Sigmoid colon (tissue), 7 donors: Measurements from ENCODE around the gene KIF21A. TPM values are rescaled to one million over a fixed set of nuclear protein-coding genes. Genes with fewer than 3 reads are reported as not detected.

ENCODE experiments used
- DNase-seq: peaks from one replicate; pipeline ENCODE4 v3.0.0-alpha.2; 2019
- H3K27ac ChIP-seq, 4 donors: fragments of 200-600 bp; sonication (generic); one replicate each; pipeline ENCODE4 v1.5.1; 2016 to 2019; ENCODE audit warnings: mild to moderate bottlenecking in 1 of 4
- H3K27me3 ChIP-seq, 3 donors: fragments of 200-600 bp; sonication (generic); one replicate each; pipeline ENCODE4 v1.5.1; 2019; ENCODE audit warnings: mild to moderate bottlenecking in 1 of 3
- H3K36me3 ChIP-seq, 4 donors: fragments of 200-600 bp; sonication (generic); one replicate each; pipeline ENCODE4 v1.5.1; 2016 to 2019
- H3K4me1 ChIP-seq, 4 donors: fragments of 200-600 bp; sonication (generic); one replicate each; pipeline ENCODE4 v1.5.1; 2017 to 2019
- H3K4me3 ChIP-seq, 4 donors: fragments of 200-600 bp; sonication (generic); one replicate each; pipeline ENCODE4 v1.5.1; 2017 to 2019; ENCODE audit warnings: mild to moderate bottlenecking in 2 of 4, moderate library complexity in 1 of 4
- H3K9me3 ChIP-seq, 4 donors: fragments of 200-600 bp in 3 of 4; sonication (generic) in 3 of 4; one replicate each; pipeline versions ENCODE4 v1.5.1 to v1.6.1; 2013 to 2019
- CTCF ChIP-seq, 4 experiments: fragments of 450-650 bp in 3 of 4; fragments of 200-600 bp in 1 of 4; IDR thresholded peaks; one replicate each; pipeline ENCODE4 v1.5.1; 2016 to 2019; ENCODE audit warnings: antibody characterized with exemption in 4 of 4, mild to moderate bottlenecking in 3 of 4, moderate library complexity in 2 of 4
- EP300 ChIP-seq, 4 donors: sonication (generic); formaldehyde crosslinking; IDR thresholded peaks; one replicate each; pipeline ENCODE4 v1.6.1; 2017; ENCODE audit warnings: antibody characterized with exemption in 4 of 4
- POLR2A ChIP-seq, 2 donors: fragments of 450-650 bp; IDR thresholded peaks; one replicate each; pipeline ENCODE4 v1.6.1; 2016; ENCODE audit warnings: antibody characterized with exemption in 2 of 2, mild to moderate bottlenecking in 2 of 2, moderate library complexity in 2 of 2
- POLR2AphosphoS5 ChIP-seq, 4 donors: sonication (generic); formaldehyde crosslinking; IDR thresholded peaks; one replicate each; pipeline ENCODE4 v1.6.1; 2017; ENCODE audit warnings: antibody characterized with exemption in 4 of 4
- WGBS, 2 donors: extraction: QIAGEN DNeasy Blood & Tissue Kit; methylation state at CpG; one replicate each; pipeline ENCODE4 v1.1.7; 2013; 5-methylcytosine and 5-hydroxymethylcytosine counted together
- intact Hi-C: fragments of 100-400 bp; cut with DNase I; formaldehyde crosslinking; loops from one replicate; pipeline ENCODE4 v1.15.1; 2023
- polyA plus RNA-seq, 3 donors: library from polyadenylated mRNA; stranded (reverse); fragments of 200-250 nt; gene quantifications; one replicate each; pipeline ENCODE4 v1.2.3, GENCODE V29; 2013
- total RNA-seq, 4 donors: library from RNA; depleted of rRNA; stranded (reverse); fragments of >200 nt; gene quantifications; one replicate each; pipeline ENCODE4 v1.1.0, GENCODE V29; 2016
- donor health status: healthy with polysubstance abuse.
- donor health status: Bipolar disorder and iron deficiency.
- donor health status: healthy.

The KIF21A gene
- total and polyA plus RNA-seq, 7 donors = 9.3 to 23.9 (median 16.9) TPM

- WGBS, 2 donors = 90 to 91% methylated on average over 3 of the region's 3 CpGs
- Histone ChIP-seq H3K4me1 (no peaks in the 10 kb centered on the region), H3K27me3 (no peaks in the 10 kb centered on the region), H3K9me3 (no peaks in the 10 kb centered on the region), H3K4me3 (no peak overlapping the region), H3K27ac (no peak overlapping the region), H3K36me3 (no peaks in the 10 kb centered on the region)
- intact Hi-C loops = no loop called here
- TF ChIP-seq POLR2AphosphoS5 (IDR thresholded peaks at IDR 0.05) (no peak), POLR2A (IDR thresholded peaks at IDR 0.05) (no peak), EP300 (IDR thresholded peaks at IDR 0.05) (no peak), CTCF (IDR thresholded peaks at IDR 0.05) (no peak)
- DNase-seq = no peak
Observed at GRCh38 chr12:39275846-39276245, 167.1 kb downstream of the KIF21A start.

- Histone ChIP-seq H3K4me1 (no peaks in the 10 kb centered on the region), H3K27me3 (no peaks in the 10 kb centered on the region), H3K4me3 (no peak overlapping the region), H3K9me3 (no peaks in the 10 kb centered on the region), H3K36me3 (no peaks in the 10 kb centered on the region), H3K27ac (no peak overlapping the region)
- TF ChIP-seq CTCF (IDR thresholded peaks at IDR 0.05) (peak in 1 of 4 experiments; percentile 66), EP300 (IDR thresholded peaks at IDR 0.05) (no peak), POLR2A (IDR thresholded peaks at IDR 0.05) (no peak), POLR2AphosphoS5 (IDR thresholded peaks at IDR 0.05) (no peak)
- intact Hi-C loops = loop anchor here (1.0 to 5.0 kb wide), 2 partner anchors 128 to 941 kb away; no protein-coding TSS in a partner anchor
- DNase-seq = no peak
- WGBS, 2 donors = 32 to 35% methylated on average over 8 of the region's 8 CpGs
Observed at GRCh38 chr12:39272871-39273655, 169.9 kb downstream of the KIF21A start.

DNA sequence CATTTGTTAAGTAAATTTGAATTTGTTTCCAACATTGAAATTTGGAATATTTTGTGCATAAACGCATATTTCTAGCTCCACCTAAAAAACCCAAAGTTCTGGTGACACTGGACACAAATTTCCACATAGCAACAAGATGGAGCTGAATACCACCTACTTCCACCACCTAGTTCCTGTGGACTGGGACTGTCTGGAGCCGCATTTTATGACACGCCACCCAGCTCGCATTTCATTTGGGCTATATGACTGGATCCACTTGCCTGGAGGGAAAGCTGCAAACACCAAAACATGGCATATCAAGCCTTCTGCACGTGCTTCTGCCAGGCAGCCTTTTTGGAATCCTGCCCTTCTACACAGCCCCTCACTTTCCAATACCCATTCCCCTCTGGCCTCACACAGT lies 173.4 kb downstream of the KIF21A start:
- WGBS, 2 donors = 94 to 95% methylated on average over 5 of the region's 5 CpGs
- no peak for TF ChIP-seq CTCF (IDR thresholded peaks at IDR 0.05)
- TF ChIP-seq POLR2A (IDR thresholded peaks at IDR 0.05) = no peak
- no peak for TF ChIP-seq POLR2AphosphoS5 (IDR thresholded peaks at IDR 0.05)
- TF ChIP-seq EP300 (IDR thresholded peaks at IDR 0.05) = no peak

DNA sequence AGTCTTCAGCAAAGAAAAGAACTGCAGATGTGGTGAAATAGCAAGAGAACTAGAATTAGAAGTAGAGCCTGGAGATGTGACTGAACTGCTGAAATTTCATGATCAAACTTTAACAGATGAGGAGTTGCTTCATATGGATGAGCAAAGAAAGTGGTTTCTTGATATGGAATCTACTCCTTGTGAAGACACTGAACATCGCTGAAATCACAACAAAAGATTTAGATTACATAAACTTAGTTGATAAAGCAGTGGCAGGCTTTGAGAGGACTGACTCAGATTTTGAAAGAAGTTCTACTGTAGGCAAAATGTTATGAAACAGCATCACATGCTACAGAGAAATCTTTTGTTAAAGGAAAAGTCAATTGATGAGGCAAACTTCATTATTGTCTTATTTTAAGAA lies 175.0 kb downstream of the KIF21A start:
- no peaks in the 10 kb centered on the region for H3K4me1 ChIP-seq
- TF ChIP-seq EP300 (IDR thresholded peaks at IDR 0.05) (no peak), POLR2AphosphoS5 (IDR thresholded peaks at IDR 0.05) (no peak), POLR2A (IDR thresholded peaks at IDR 0.05) (no peak), CTCF (IDR thresholded peaks at IDR 0.05) (no peak)
- no peak for DNase-seq
- no peaks in the 10 kb centered on the region for H3K27me3 ChIP-seq
- no peaks in the 10 kb centered on the region for H3K9me3 ChIP-seq
- no peak overlapping the region for H3K4me3 ChIP-seq
- no peak overlapping the region for H3K27ac ChIP-seq
- WGBS, 2 donors = 81 to 86% methylated on average over 1 of the region's 1 CpG
- intact Hi-C loops = no loop called here
- no peaks in the 10 kb centered on the region for H3K36me3 ChIP-seq

More for the DNA sequence above, 173.4 kb downstream of the KIF21A start:
- Histone ChIP-seq H3K36me3 (no peaks in the 10 kb centered on the region), H3K4me1 (no peaks in the 10 kb centered on the region), H3K27ac (no peak overlapping the region), H3K4me3 (no peak overlapping the region), H3K9me3 (no peaks in the 10 kb centered on the region), H3K27me3 (no peaks in the 10 kb centered on the region)
- DNase-seq = no peak
- intact Hi-C loops = no loop called here
